ENCODE data around the gene EDA. TPM values are rescaled to one million over a fixed set of nuclear protein-coding genes. Genes with fewer than 3 reads are reported as not detected.
"Not testable (repeated sequence)": the region's sequence is repeated elsewhere in the genome, so short reads cannot be mapped to it uniquely, and the experiment has no call there.

EDA gene
- total RNA-seq, 8 experiments from 2014 or later: 0.60 to 4.7 (median 1.2) TPM

DNA sequence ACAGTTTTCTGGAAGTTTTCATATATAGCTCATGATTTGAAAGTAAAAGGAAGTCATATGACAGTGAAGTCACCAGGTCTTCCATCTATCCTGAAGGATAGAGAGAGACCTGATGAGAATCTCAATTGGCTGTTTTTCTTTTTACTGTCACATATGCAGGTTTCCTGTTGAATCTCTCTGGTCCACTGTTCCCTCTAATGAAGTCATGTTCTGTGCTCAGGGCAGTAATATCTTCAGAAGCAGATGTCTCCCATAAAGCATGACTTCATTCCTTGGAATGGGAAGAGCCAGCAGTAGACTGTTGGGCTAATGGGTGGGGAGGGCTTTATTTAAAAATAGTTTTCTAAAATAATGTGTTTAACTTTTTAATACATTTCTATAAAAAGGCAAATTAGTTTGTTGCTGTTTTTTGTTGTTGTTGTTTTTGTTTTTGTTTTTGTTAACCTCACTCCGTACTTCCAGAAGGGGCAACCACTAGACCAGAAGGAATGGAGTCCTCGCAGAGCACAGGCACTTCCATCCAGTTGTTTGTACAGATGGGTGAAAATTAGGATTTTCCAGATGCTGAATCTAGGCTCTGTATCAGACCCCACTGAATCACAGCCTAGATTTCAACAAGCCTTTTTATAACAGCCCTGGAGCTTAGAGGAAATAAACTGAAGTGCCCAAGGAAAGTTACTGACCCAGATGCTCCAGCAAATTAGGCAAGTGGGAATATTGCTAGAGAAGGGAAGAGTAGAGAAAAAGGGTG is 379.6 kb downstream of the EDA start:
- 13 to 100% (median 63%) methylated on average over 1 to 2 of the region's 2 CpGs; no CpG with 5 or more reads in 7 of the 10 experiments for WGBS, 10 experiments
- peak in 2 of 8 experiments; percentile 76 to 92 for ATAC-seq (replicated peaks in 6 of 8)
- H3K27ac ChIP-seq: no peak overlapping the region
- no peak overlapping the region for H3K4me3 ChIP-seq
- H3K4me1 ChIP-seq (replicated peaks in 1 of 2): no peaks in the 10 kb centered on the region
- in situ Hi-C loops (cut with MboI; ENCODE audit: low pct_unique_long_range_greater_than_20kb in 2 of 9, low sequenced_read_pairs in 9 of 9, unreplicated experiment in 9 of 9): no loop called here

DNA sequence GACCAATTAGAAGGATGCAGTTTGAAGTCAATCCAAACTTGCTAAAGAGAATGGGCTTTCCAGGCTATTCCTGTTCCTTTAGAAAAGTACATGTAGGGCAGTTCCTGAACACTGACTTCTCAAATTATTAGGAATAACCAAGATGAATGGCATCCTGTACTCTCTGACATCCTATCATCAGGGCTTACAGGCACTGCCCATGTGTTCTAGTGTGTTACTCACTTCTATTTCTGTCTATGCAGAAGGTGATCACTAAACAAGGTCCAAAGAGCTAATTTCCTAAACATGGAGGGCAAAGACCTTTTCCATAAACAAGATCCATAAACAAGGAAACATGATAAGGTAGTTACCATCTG is 380.2 kb downstream of the EDA start:
- Histone ChIP-seq H3K4me3 (no peak overlapping the region), H3K27ac (no peak overlapping the region), H3K4me1 (replicated peaks in 1 of 2) (no peaks in the 10 kb centered on the region)
- no peak for ATAC-seq (replicated peaks in 6 of 8)
- in situ Hi-C loops (cut with MboI; ENCODE audit: low pct_unique_long_range_greater_than_20kb in 2 of 9, low sequenced_read_pairs in 9 of 9, unreplicated experiment in 9 of 9): no loop called here

DNA sequence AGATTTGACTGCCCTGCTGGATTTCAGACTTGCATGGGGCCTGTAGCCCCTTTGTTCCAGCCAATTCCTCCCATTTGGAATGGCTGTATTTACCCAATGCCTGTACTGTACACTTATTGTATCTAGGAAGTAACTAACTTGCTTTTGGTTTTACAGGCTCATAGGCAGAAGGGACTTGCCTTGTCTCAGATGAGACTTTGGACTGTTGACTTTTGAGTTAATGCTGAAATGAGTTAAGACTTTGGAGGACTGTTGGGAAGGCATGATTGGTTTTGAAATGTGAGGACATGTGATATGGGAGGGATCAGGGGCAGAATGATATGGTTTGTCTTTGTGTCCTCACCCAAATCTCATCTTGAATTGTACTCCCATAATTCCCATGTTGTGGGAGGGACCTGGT is 382.4 kb downstream of the EDA start:
- H3K27ac ChIP-seq; H3K4me1 ChIP-seq (replicated peaks in 1 of 2); H3K4me3 ChIP-seq; ATAC-seq (replicated peaks in 6 of 8); in situ Hi-C loops (cut with MboI; ENCODE audit: low pct_unique_long_range_greater_than_20kb in 2 of 9, low sequenced_read_pairs in 9 of 9, unreplicated experiment in 9 of 9): not testable (repeated sequence)

DNA sequence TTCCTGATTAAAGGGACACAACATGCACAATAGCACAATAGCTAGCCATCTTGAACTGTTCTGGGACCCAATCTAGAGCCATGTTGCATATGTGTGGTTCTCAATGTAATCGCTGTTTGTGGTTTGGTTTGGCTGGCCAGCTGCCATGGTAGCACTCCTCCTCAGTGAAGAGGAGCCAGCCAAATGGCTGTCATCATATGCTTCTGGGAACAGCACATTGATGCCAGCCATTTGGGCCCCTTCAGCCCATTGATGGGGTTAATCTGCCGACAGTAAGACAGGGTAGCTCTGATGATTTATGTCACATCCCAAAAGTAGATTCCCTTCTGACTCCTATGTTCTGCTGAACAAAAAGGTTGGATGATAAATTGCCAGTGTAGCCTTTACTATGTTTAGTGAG is 385.4 kb downstream of the EDA start:
- Histone ChIP-seq H3K4me3 (no peak overlapping the region), H3K4me1 (replicated peaks in 1 of 2) (no peaks in the 10 kb centered on the region), H3K27ac (no peak overlapping the region)
- ATAC-seq (replicated peaks in 6 of 8): peak in 1 of 8 experiments; percentile 50
- WGBS, 10 experiments: 54 to 80% (median 60%) methylated on average over 1 to 2 of the region's 2 CpGs; no CpG with 5 or more reads in 7 of the 10 experiments
- in situ Hi-C loops (cut with MboI; ENCODE audit: low pct_unique_long_range_greater_than_20kb in 2 of 9, low sequenced_read_pairs in 9 of 9, unreplicated experiment in 9 of 9): no loop called here

DNA sequence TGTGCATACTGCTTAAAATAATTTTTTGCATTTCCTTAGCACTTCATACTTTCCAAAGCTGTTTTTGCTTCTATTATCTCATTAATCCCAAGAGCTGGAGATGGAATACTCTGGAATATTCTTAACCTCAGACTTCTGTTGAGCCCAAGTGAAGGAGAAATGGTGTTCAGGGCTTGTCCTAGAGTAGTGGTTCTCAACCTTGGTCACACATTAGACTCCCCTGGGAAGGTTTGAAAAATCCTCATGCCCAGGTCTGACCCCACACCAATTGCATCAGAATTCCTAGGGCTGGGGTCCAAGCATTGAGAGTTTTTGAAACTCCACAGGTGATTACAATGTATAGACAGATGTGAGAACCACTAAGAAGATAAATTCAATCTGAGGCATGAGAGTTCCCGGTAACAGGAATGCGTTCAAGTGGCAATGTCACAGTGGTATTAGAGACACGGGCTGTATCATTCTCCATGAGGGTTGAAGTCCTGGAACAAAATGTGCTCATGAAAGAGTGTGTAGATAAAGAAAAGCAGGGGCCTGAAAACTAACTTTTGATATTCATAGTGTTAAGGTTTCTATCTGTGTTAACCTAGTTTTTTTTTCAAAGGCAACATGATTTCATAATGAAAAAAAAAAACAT is 385.9 kb downstream of the EDA start:
- in situ Hi-C loops (cut with MboI; ENCODE audit: low pct_unique_long_range_greater_than_20kb in 2 of 9, low sequenced_read_pairs in 9 of 9, unreplicated experiment in 9 of 9): no loop called here
- 62 to 100% (median 84%) methylated on average over 2 to 3 of the region's 3 CpGs; no CpG with 5 or more reads in 7 of the 10 experiments for WGBS, 10 experiments
- no peak overlapping the region for H3K4me3 ChIP-seq
- ATAC-seq (replicated peaks in 6 of 8): no peak
- no peaks in the 10 kb centered on the region for H3K4me1 ChIP-seq (replicated peaks in 1 of 2)
- no peak overlapping the region for H3K27ac ChIP-seq

DNA sequence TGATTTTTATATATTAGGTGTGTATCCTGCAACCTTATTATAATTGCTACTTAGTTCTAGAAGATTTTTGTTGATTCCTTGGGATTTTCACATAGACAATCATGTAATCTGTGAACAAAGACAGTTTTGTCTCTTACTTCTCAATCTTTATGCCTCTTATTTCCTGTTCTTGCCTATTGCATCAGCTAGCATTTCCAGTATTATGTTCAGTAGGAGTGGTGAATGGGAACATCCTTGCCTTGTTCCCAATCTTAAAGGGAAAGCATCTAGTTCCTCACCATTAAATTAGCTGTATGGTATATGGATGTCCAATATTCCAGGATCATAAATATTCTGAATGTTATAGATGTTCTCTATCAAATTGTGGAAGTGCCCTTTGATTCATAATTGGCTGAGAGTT is 392.0 kb downstream of the EDA start:
- in situ Hi-C loops (cut with MboI; ENCODE audit: low pct_unique_long_range_greater_than_20kb in 2 of 9, low sequenced_read_pairs in 9 of 9, unreplicated experiment in 9 of 9): no loop called here
- Histone ChIP-seq H3K4me3 (no peak overlapping the region), H3K4me1 (replicated peaks in 1 of 2) (no peaks in the 10 kb centered on the region), H3K27ac (no peak overlapping the region)
- ATAC-seq (replicated peaks in 6 of 8): no peak

DNA sequence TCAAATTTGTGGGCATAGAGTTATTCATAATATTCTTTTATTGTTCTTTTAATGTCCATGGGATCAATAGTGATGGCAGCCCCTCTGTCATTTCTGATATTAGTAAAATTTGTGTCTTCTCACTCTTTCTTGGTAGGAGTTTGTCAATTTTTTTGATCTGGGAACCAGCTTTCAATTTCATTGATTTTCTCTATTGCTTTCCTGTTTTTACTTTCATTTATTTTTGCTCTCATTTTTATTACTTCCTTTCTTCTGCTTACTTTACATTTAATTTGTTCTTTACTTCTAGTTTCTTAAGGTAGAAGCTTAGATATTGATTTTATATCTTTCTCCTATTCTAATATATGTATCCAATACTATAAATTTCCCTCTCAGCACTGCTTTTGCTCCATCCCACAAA is 393.1 kb downstream of the EDA start:
- no peak for ATAC-seq (replicated peaks in 6 of 8)
- in situ Hi-C loops (cut with MboI; ENCODE audit: low pct_unique_long_range_greater_than_20kb in 2 of 9, low sequenced_read_pairs in 9 of 9, unreplicated experiment in 9 of 9): no loop called here
- H3K27ac ChIP-seq: no peak overlapping the region
- H3K4me1 ChIP-seq (replicated peaks in 1 of 2): no peaks in the 10 kb centered on the region
- no peak overlapping the region for H3K4me3 ChIP-seq

DNA sequence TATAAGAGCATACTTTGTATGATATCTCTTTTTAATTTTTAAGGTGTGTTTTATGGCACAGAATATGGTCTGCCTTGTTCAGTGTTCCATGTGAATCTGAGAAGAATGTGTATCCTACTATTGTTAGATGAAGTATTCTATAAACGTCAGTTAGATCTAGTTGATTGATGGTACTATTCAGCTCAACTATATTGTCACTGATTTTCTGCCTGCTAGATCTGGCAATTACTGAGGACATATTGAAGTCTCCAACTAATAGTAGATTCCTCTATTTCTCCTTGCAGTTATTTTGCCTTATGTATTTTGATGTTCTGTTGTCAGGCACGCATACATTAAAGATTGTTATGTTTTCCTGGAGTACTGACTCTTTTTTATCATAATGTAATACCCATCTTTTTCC is 394.1 kb downstream of the EDA start:
- H3K4me3 ChIP-seq: no peak overlapping the region
- no peaks in the 10 kb centered on the region for H3K4me1 ChIP-seq (replicated peaks in 1 of 2)
- no peak overlapping the region for H3K27ac ChIP-seq
- 0 to 86% (median 50%) methylated on average over 1 to 2 of the region's 2 CpGs; no CpG with 5 or more reads in 5 of the 10 experiments for whole genome bisulfite sequencing, 10 experiments
- no peak for ATAC-seq (replicated peaks in 6 of 8)
- in situ Hi-C loops (cut with MboI; ENCODE audit: low pct_unique_long_range_greater_than_20kb in 2 of 9, low sequenced_read_pairs in 9 of 9, unreplicated experiment in 9 of 9): no loop called here

DNA sequence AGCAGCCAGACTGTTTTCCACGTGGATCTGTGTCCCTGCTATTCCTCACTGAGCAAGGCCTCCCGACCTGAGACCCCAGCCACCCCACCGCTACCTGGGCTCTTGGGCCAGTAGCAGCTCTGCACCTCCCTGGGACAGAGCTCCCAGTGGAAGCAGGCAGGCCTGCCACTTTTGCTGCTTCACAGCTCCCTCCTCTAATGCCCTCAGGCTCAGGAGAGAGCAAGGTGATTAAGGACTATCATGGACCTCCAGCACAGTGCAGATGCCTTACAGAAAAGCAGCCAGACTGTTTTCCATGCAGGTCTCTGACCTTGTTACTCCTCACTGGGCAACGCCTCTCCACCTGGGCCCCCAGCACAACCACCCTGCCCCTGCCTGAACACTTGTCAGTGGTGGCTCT is 396.8 kb downstream of the EDA start:
- in situ Hi-C loops (cut with MboI; ENCODE audit: low pct_unique_long_range_greater_than_20kb in 2 of 9, low sequenced_read_pairs in 9 of 9, unreplicated experiment in 9 of 9): no loop called here
- WGBS, 10 experiments: 12 to 50% methylated on average over 2 to 3 of the region's 4 CpGs; no CpG with 5 or more reads in 8 of the 10 experiments
- Histone ChIP-seq H3K27ac (no peak overlapping the region), H3K4me1 (replicated peaks in 1 of 2) (no peaks in the 10 kb centered on the region), H3K4me3 (no peak overlapping the region)
- no peak for ATAC-seq (replicated peaks in 6 of 8)

DNA sequence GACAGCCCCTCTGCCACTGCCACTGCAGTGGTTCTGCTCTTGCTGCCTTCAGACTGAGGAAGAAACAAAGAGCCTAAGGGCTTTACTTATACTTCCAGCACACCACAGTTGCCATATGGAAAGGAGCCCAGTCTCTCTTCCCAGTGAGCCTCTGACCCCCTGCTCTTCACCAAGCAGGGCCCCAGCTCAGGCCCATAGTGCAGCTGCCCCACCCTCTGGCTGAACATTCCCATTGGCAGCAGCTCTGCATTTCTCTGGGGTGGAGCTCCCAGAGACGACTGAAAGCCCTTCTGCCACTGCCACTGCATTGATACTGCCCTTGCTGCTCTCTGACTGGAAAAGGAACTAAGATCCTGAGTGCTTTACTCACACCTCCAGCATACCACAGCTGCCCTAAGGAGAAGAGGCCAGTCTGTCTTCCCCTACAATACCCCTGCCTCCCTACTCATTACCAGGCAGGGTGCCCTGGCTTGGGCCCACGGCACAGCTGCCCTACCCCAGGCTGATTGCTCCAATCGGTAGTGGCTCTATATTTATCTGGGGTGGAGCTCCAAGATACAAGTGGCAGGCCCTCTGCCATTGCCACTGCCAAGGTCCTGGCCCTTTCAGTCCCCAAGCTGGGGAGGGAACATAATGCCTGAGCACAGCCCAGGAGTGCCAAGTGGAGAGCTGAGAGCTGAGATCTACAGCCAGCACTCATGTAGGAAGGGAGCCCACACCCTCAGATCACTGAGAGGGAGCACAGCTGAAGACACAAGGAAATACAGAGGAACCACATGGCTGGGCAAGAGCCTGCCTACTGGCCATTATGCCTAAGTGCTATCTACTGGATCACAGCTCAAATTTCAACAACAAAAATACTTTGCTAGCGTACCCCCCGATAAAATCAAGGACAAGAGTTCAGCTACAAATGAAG is 397.8 kb downstream of the EDA start:
- Histone ChIP-seq H3K4me1 (replicated peaks in 1 of 2) (no peaks in the 10 kb centered on the region), H3K4me3 (no peak overlapping the region), H3K27ac (no peak overlapping the region)
- 0 to 100% (median 80%) methylated on average over 1 to 5 of the region's 5 CpGs; no CpG with 5 or more reads in 5 of the 10 experiments for WGBS, 10 experiments
- in situ Hi-C loops (cut with MboI; ENCODE audit: low pct_unique_long_range_greater_than_20kb in 2 of 9, low sequenced_read_pairs in 9 of 9, unreplicated experiment in 9 of 9): no loop called here
- ATAC-seq (replicated peaks in 6 of 8): peak in 6 of 8 experiments; percentile 20 to 97 (median 78)

DNA sequence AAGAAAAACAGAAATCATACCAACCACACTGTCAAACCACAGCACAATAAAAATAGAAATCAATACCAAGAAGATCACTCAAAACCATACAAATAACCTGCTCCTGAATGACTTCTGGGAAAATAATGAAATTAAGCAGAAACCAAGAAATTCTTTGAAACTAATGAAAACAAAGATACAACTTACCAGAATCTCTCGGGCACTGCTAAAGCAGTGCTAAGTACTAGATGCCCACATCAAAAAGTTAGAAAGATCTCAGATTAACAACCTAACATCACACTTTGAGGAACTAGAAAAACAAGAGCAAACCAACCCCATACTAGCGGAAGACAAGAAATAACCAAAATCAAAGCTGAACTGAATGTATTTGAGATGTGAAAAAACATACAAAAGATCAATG is 400.6 kb downstream of the EDA start:
- Histone ChIP-seq H3K27ac (no peak overlapping the region), H3K4me1 (replicated peaks in 1 of 2) (no peaks in the 10 kb centered on the region), H3K4me3 (no peak overlapping the region)
- ATAC-seq (replicated peaks in 6 of 8): no peak
- in situ Hi-C loops (cut with MboI; ENCODE audit: low pct_unique_long_range_greater_than_20kb in 2 of 9, low sequenced_read_pairs in 9 of 9, unreplicated experiment in 9 of 9): no loop called here
- WGBS, 10 experiments: 62 to 100% (median 80%) methylated on average over 1 to 2 of the region's 2 CpGs; no CpG with 5 or more reads in 2 of the 10 experiments

DNA sequence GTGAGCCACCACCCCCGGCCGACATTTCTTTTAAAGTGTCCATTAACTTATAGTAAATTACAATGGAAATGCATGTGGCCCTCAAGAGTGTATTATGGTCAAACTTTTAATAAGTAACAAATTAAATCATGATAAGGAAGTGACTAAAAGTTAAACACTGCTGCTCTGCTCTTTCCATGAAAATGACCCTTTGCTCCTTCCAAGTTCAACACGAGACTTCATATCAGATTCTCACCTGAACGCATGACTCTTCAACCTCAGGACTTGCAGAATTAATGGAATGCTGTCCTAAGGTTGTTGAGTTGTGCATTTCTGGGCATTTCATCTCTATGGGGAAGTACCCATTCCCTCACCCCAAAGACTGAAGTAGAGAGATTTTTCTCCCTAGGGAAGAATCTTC is 406.7 kb downstream of the EDA start:
- no peaks in the 10 kb centered on the region for H3K4me1 ChIP-seq (replicated peaks in 1 of 2)
- 28 to 100% (median 74%) methylated on average over 1 to 4 of the region's 4 CpGs; no CpG with 5 or more reads in 7 of the 10 experiments for WGBS, 10 experiments
- in situ Hi-C loops (cut with MboI; ENCODE audit: low pct_unique_long_range_greater_than_20kb in 2 of 9, low sequenced_read_pairs in 9 of 9, unreplicated experiment in 9 of 9): no loop called here
- H3K27ac ChIP-seq: no peak overlapping the region
- no peak overlapping the region for H3K4me3 ChIP-seq
- ATAC-seq (replicated peaks in 6 of 8): no peak

DNA sequence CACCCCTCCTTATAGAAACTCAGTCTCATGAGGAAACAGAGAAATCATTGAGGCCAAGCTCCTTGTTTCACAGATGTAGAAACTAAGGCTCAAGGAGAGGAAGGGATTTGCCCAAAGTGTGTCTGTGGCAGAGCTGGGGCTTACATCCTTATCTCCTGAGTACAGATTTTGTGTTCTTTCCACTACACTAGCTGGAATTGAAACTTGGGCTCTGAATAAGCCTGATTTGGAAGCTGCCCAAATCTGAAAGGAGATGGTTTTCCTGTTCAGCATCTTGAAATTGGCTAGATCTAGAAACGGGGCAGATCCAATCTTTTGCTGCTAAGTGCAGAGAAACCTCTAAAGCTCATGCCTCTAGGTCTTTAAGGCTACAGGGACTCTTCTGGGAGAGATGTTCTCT is 409.6 kb downstream of the EDA start:
- 29 to 50% methylated on average over 1 of the region's 1 CpG; no CpG with 5 or more reads in 8 of the 10 experiments for WGBS, 10 experiments
- ATAC-seq (replicated peaks in 6 of 8): no peak
- Histone ChIP-seq H3K4me3 (no peak overlapping the region), H3K27ac (no peak overlapping the region), H3K4me1 (replicated peaks in 1 of 2) (no peaks in the 10 kb centered on the region)
- in situ Hi-C loops (cut with MboI; ENCODE audit: low pct_unique_long_range_greater_than_20kb in 2 of 9, low sequenced_read_pairs in 9 of 9, unreplicated experiment in 9 of 9): loop anchor here in 2 of 9 experiments (25.0 kb wide), 1 partner anchor 488 kb away; no protein-coding TSS in a partner anchor

Data from motor neuron (in vitro differentiated cells).